ENCODE data around the gene RNASE8.

Gene RNASE8

GRCh38 chr14:21072781-21073339 lies 15.2 kb downstream of the RNASE8 start:
- no peak for DNase-seq (ENCODE audit: low read depth)

GRCh38 chr14:21073921-21074320 lies 16.3 kb downstream of the RNASE8 start:
- no peak for DNase-seq (ENCODE audit: low read depth)

GRCh38 chr14:21074398-21075272 lies 17.0 kb downstream of the RNASE8 start:
- DNase-seq (ENCODE audit: low read depth), result no peak

- no peak for DNase-seq (ENCODE audit: low read depth)
Observed at GRCh38 chr14:21075719-21076437, 18.3 kb downstream of the RNASE8 start.

- DNase-seq (ENCODE audit: low read depth), result no peak
Observed at GRCh38 chr14:21077672-21078071, 20.1 kb downstream of the RNASE8 start.

GRCh38 chr14:21078287-21078686 lies 20.7 kb downstream of the RNASE8 start:
- no peak for DNase-seq (ENCODE audit: low read depth)

GRCh38 chr14:21078726-21079125 lies 21.1 kb downstream of the RNASE8 start:
- no peak for DNase-seq (ENCODE audit: low read depth)

- no peak for DNase-seq (ENCODE audit: low read depth)
Observed at GRCh38 chr14:21081521-21082142, 24.0 kb downstream of the RNASE8 start.

GRCh38 chr14:21083565-21084325 lies 26.1 kb downstream of the RNASE8 start:
- no peak for DNase-seq (ENCODE audit: low read depth)

GRCh38 chr14:21084396-21084795 lies 26.8 kb downstream of the RNASE8 start:
- DNase-seq (ENCODE audit: low read depth), result no peak

GRCh38 chr14:21084998-21085853 lies 27.6 kb downstream of the RNASE8 start:
- DNase-seq (ENCODE audit: low read depth), result no peak

GRCh38 chr14:21086908-21087293 lies 29.3 kb downstream of the RNASE8 start:
- DNase-seq (ENCODE audit: low read depth), result no peak

GRCh38 chr14:21087294-21088091 lies 29.9 kb downstream of the RNASE8 start:
- peak; percentile 78 for DNase-seq (ENCODE audit: low read depth)

- DNase-seq (ENCODE audit: low read depth), result no peak
Observed at GRCh38 chr14:21088687-21089086, 31.1 kb downstream of the RNASE8 start.

GRCh38 chr14:21089271-21089670 lies 31.6 kb downstream of the RNASE8 start:
- DNase-seq (ENCODE audit: low read depth), result no peak

GRCh38 chr14:21089877-21090193 lies 32.2 kb downstream of the RNASE8 start:
- DNase-seq (ENCODE audit: low read depth), result no peak

GRCh38 chr14:21090194-21090939 lies 32.7 kb downstream of the RNASE8 start:
- no peak for DNase-seq (ENCODE audit: low read depth)

- no peak for DNase-seq (ENCODE audit: low read depth)
Observed at GRCh38 chr14:21090940-21091663, 33.5 kb downstream of the RNASE8 start.

GRCh38 chr14:21091821-21092272 lies 34.2 kb downstream of the RNASE8 start:
- no peak for DNase-seq (ENCODE audit: low read depth)

Measured in T follicular helper cell (primary cell).